ENCODE data around the gene ERO1A.

ERO1A gene

GRCh38 chr14:52596861-52597260, 98.5 kb downstream of the ERO1A start:
- TF ChIP-seq CTCF (IDR thresholded peaks at IDR 0.05; ENCODE audit: low read depth, low read length, missing control alignments) = no peak
- no peak overlapping the region for H3K4me3 ChIP-seq (ENCODE audit: low read depth, low read length)
- no peak for DNase-seq (ENCODE audit: low read depth)

- H3K4me3 ChIP-seq (ENCODE audit: low read depth, low read length) = no peak overlapping the region
- DNase-seq (ENCODE audit: low read depth) = no peak
- TF ChIP-seq CTCF (IDR thresholded peaks at IDR 0.05; ENCODE audit: low read depth, low read length, missing control alignments) = no peak
These were observed 99.0 kb downstream of the ERO1A start for GRCh38 chr14:52596320-52596719.

GRCh38 chr14:52590318-52590717, 105.0 kb downstream of the ERO1A start:
- no peak overlapping the region for H3K4me3 ChIP-seq (ENCODE audit: low read depth, low read length)
- TF ChIP-seq CTCF (IDR thresholded peaks at IDR 0.05; ENCODE audit: low read depth, low read length, missing control alignments) = no peak
- DNase-seq (ENCODE audit: low read depth) = no peak

Measured in GM12864 (cell line).